GM10266 (cell line): Measurements from ENCODE around the gene HDDC2.

Experiments
- DNase-seq: peaks from one replicate; pipeline ENCODE4 v3.0.0; 2012; ENCODE audit errors: extremely low spot score
- CTCF ChIP-seq: IDR thresholded peaks from 2 replicates; pipeline ENCODE4 v1.5.1; 2012; ENCODE audit warnings: mild to moderate bottlenecking, low read depth; ENCODE audit not compliant: control insufficient read depth, insufficient read depth; ENCODE audit errors: missing control alignments

The HDDC2 gene

GRCh38 chr6:125339653-125340052, 37.9 kb upstream of the HDDC2 start:
- no peak for TF ChIP-seq CTCF
- DNase-seq: no peak

- no peak for TF ChIP-seq CTCF
- no peak for DNase-seq
Observed at GRCh38 chr6:125338381-125338780, 36.6 kb upstream of the HDDC2 start.

- TF ChIP-seq CTCF: no peak
- DNase-seq: no peak
Observed at GRCh38 chr6:125337706-125338105, 35.9 kb upstream of the HDDC2 start.

- DNase-seq: no peak
Observed at GRCh38 chr6:125332664-125333063, 30.9 kb upstream of the HDDC2 start.

GRCh38 chr6:125325586-125325985, 23.8 kb upstream of the HDDC2 start:
- TF ChIP-seq CTCF: no peak
- DNase-seq: no peak

More at GRCh38 chr6:125332664-125333063, 30.9 kb upstream of the HDDC2 start:
- TF ChIP-seq CTCF: no peak

- no peak for TF ChIP-seq CTCF
- DNase-seq: no peak
Observed at GRCh38 chr6:125323376-125323775, 21.6 kb upstream of the HDDC2 start.

- TF ChIP-seq CTCF: no peak
- DNase-seq: no peak
Observed at GRCh38 chr6:125316621-125317020, 14.9 kb upstream of the HDDC2 start.
